Activated CD4-positive, CD25-positive, alpha-beta regulatory T cell treated with anti-CD3 and anti-CD28 coated beads, Interleukin-2, amount 50 U/mL, for 16 hours (primary cell): Measurements from ENCODE around the gene MEGF6.

Experiments used
- DNase-seq: peaks from one replicate; pipeline ENCODE4 v3.0.0-alpha.2; 2020; ENCODE audit warnings: low read depth, low spot score

MEGF6 gene

GRCh38 chr1:3488432-3488831, 122.9 kb downstream of the MEGF6 start:
- no peak for DNase-seq

DNA sequence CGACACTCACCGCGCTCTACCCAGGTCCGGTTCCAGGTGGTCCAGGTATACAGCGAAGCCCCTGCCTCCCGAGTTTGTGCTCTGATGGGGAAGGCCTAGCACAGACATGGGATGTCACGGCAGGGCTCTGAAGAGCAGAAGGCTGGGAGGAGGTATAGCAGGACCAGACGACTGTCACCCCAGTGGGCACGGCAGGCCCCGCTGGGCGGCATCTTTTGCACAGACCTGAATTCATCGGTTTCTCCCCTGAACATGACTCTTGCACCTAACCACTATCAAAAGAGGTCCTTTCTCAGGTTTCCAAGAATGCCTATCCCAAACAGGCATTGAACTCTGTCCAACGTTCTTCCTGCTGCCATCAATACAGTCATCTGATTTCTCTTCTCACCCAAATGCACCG, 126.3 kb downstream of the MEGF6 start:
- no peak for DNase-seq

DNA sequence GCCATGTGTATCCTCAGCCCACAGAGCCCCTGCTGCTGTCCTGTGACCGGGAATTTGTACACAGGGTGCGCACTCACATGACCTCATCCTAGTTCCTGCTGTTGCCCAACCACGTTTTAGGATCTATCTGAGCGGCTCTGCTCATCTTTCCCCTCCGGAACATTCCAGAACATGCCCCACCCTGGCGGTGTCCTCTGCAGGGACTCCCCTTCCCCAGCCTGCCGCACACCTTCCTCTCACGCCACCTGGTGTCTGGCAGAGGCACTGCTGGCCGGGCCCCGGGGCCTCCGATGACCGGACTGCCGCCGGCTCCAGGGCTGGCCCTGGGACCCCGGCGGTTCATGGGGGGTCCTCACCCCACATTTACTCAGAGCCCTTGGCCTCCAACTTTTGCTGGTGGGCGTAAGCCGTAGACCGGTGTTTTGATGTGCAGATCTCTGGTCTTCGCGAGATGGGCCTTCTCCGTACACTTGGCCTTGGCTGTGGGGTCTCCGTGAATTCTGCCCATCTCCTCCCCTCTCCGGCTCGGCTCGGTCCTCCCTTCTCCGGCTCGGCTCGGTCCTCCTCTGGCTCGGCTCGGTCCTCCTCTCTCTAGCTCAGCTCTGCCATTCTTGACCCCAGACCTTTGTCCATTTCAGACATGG, 127.4 kb downstream of the MEGF6 start:
- no peak for DNase-seq

DNA sequence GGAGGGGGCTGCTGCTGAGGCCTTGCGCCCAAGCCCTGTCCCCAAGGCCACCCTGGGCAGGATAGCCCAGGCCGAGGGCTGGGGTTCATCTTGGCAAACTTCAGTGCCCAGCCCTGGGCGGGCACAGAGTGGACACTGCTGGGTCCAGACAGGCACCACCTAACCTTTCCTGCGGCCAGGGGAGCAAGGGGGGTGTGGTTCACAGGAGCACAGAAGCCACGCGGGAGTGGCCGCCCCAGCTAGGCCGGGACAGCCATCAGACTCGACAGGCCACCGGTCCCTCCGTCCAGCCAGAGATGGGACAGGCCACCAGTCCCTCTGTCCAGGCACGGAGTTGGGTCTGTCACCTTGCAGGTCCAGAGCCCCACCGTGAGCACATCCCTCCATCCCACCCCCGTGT, 127.9 kb downstream of the MEGF6 start:
- no peak for DNase-seq

- no peak for DNase-seq
These were observed 128.9 kb downstream of the MEGF6 start for GRCh38 chr1:3482378-3482849.

GRCh38 chr1:3481836-3482375, 129.4 kb downstream of the MEGF6 start:
- DNase-seq: no peak

- no peak for DNase-seq
These were observed 130.3 kb downstream of the MEGF6 start for GRCh38 chr1:3481046-3481445.

GRCh38 chr1:3480369-3480719, 131.0 kb downstream of the MEGF6 start:
- DNase-seq: no peak

DNA sequence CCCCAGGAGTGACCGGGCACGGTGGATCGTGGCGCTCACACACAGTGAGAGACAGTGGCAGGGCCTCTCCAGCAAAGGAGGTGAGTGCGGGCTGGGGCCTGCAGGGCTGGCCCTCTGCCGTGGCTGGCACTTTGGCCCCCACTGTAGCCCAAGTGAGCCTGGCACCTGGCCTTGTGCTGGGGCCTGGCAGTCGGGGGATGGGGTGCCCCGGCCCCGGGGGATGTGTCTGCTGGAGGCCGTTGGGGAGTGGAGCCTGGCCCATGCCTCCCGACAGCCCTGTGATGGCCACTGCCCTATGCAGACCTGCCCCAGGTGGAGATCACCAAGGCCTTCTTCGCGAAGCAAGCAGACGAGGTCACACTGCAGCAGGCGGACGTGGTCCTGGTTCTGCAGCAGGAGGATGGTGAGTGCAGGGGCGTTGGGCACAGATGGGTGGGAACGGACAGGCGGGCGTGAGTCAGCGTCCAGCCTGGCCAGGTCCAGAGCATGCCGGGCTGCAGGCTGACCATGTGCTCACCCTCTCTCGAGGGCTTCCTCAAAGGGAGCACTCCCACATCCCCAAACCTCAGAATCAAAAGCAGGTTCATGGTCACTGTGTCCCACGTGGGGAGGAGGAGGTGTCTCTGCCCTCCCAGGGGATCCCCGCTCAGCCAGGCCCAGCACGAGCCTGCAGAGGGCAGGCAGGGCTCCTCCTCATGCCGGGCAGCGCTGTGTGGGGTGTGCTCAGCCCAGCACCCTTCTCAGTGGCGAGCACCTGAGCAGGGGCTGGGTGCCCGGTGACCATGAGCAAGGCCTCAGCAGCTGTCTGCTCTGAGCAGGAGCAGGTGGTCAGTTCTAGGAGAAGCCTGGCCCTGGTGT, 131.6 kb downstream of the MEGF6 start:
- no peak for DNase-seq

GRCh38 chr1:3478187-3478586, 133.1 kb downstream of the MEGF6 start:
- DNase-seq: no peak

DNA sequence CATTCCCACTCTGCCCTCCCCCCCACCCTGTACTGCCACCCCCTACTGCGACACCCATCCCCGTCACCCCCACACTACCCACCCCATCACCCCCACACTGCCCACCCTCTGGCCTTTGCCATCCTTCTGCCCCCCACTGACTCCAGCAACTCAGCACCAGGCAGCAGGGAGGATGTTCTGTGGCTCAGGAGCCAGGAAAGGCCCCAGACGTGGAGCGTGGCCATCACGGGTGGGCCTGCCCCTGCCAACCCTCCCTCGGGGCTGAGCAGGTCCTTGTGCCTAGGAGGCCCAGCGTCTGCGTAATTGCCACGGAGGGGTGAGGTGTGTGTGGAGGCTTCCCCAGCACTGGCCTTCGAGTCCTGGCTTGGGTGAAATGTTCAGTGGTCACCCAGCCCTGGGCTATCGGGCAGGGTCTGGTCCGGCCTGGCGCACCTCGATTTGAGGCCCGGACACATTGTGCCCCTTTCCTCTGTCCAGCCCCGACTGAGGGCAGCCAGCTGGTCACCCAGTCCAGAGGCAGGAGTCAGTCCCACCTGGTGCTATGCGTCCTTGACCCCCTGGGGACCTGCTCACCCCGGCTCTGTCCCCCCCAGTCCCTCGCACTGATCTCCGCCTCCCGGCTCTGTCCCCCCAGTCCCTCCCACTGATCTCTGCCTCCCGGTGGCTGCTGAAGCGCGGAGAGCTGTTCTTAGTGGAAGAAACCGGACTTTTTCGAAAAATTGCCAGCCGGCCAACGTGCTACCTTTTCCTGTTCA, 133.9 kb downstream of the MEGF6 start:
- no peak for DNase-seq

- no peak for DNase-seq
These were observed 134.6 kb downstream of the MEGF6 start for GRCh38 chr1:3476666-3477065.

- no peak for DNase-seq
These were observed 135.3 kb downstream of the MEGF6 start for GRCh38 chr1:3475839-3476573.

DNA sequence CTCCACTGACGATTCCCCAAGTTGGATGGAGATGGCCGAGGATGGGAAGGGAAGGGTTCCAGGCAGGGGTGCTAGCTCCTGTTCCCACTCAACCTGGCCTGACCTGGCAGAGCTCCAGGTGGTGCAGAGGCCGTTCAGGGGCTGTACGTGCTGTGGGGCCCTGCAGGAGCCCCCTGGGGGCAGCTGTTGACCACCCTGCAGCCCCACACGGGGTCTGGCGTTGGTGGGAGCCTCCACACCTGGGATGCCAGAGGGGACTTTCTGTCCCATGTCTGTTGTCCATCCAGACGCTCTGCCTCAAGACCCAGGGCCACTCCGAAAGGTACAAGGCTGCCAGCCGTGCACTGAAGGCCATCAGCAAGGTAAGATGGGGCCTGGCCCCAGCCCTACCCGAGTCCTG, 136.9 kb downstream of the MEGF6 start:
- DNase-seq: no peak

DNA sequence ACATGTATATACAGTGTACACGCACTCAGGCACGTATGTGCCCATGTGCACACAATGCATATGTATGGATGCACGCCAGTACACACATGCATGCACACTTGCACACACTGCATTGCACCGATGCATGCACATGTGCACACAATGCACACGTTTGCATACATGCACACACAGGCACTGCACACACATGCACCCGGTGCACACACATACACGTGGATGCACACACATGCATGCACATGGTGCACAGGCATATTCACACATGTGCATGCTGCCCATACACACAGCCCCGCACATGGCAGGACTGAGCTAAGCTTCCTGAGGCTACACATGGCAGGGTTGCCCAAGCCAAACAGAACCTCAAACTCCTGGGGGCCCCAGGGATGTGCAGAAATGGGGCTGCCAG, 137.3 kb downstream of the MEGF6 start:
- DNase-seq: no peak

DNA sequence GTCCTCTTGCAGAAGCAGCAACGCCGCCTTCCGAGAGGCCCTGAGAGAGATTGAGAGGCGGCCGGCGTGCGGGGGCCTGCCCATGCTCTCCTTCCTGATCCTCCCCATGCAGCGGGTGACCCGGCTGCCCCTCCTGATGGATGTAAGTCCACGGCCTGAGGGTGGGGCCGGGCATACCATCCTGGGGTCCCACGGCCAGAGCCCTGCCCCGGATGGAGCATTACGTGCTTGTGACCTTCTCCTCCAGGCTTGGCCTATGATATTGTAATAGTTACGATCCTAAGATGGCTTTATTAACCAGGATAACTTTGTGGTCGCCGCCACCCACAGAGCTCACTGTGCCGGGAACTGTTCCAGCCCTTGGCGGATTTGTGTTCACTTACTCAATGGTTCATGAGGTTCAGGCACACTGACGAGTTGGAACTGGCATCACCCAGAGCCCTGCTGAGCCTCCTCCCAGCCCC, 137.9 kb downstream of the MEGF6 start:
- no peak for DNase-seq

- DNase-seq: no peak
These were observed 138.4 kb downstream of the MEGF6 start for GRCh38 chr1:3472906-3473305.

- DNase-seq: no peak
These were observed 139.0 kb downstream of the MEGF6 start for GRCh38 chr1:3472088-3472850.

DNA sequence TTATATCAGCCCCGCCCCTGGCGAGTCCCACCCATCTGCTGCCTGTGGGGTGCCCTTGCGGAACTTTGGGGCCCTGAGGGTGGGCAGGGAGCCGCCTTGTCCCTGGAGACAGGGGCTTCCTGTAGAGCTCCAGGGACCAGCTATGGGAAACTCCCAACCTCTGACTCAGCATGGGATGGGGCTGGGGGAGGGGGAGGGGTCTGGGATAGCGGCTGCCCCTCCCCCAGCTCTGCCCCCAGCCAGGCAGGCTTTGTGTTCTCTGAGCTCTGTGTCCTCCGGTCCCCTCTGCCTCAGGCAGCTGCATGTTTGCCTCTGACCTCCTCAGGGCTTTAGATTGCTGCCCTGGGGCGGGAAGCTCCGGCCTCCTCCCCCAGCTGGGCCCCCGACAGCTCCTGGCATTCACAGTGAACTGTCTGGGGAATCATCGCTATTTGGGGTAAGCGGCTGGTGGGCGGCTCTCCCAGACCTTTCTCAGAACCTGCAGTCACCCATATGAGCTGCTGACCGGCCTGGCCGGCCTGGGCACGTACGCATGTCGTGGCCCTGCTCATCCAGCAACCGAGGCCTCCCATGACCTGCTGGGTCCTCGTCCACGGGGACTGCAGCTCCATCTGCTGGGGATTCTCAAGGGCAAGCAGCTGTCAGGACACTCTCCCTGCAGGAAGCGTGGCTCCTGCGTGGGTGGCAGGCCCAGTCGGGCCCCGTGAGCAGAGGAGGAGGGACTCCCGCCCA, 139.8 kb downstream of the MEGF6 start:
- DNase-seq: no peak
